ENCODE data around the gene ABCB9.

DNA sequence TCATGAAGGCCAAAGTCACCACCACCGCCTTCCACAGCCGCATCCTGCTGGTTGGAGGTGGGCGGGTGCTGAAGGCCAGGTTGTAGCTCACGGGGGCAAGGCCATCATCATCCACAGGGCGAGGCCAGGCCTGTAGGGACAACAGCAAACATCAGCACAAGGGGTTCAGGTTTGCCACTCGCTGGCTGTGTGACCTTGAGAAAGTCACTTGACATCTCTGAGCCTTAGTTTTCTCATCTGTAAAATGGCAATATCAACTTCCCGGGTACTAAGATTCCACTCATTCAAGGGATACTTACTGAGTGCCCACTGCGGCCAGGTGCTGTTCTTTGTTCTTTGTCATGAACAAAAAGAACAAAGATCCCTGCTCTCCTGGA is 6.1 kb downstream of the ABCB9 start:
- no peak for TF ChIP-seq POLR2A (IDR thresholded peaks at IDR 0.05)
- TF ChIP-seq, protein P1, sequence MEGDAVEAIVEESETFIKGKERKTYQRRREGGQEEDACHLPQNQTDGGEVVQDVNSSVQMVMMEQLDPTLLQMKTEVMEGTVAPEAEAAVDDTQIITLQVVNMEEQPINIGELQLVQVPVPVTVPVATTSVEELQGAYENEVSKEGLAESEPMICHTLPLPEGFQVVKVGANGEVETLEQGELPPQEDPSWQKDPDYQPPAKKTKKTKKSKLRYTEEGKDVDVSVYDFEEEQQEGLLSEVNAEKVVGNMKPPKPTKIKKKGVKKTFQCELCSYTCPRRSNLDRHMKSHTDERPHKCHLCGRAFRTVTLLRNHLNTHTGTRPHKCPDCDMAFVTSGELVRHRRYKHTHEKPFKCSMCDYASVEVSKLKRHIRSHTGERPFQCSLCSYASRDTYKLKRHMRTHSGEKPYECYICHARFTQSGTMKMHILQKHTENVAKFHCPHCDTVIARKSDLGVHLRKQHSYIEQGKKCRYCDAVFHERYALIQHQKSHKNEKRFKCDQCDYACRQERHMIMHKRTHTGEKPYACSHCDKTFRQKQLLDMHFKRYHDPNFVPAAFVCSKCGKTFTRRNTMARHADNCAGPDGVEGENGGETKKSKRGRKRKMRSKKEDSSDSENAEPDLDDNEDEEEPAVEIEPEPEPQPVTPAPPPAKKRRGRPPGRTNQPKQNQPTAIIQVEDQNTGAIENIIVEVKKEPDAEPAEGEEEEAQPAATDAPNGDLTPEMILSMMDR (IDR thresholded peaks at IDR 0.05): no peak
- TF ChIP-seq POLR2AphosphoS5 (IDR thresholded peaks at IDR 0.05): no peak
